ENCODE measurements around the gene CERS6.
"Not testable (repeated sequence)": the region's sequence is repeated elsewhere in the genome, so short reads cannot be mapped to it uniquely, and the experiment has no call there.

DNA sequence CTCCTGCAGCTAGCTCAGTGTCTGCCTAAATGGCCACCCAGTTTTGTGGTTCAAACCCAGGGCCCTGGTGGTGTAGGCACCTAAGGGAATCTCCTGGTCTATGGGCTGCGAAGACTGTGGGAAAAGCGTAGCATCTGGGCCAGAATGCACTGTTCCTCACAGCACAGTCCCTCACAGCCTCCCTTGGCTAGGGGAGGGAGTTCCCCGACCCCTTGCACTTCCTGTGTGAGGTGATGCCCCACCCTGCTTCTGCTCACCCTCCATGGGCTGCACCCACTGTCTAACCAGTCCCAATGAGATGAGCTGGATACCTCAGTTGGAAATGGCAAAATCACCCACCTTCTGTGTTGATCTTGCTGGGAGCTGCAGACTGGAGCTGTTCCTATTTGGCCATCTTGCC, 43.0 kb upstream of the CERS6 start:
- TF ChIP-seq, protein P1, sequence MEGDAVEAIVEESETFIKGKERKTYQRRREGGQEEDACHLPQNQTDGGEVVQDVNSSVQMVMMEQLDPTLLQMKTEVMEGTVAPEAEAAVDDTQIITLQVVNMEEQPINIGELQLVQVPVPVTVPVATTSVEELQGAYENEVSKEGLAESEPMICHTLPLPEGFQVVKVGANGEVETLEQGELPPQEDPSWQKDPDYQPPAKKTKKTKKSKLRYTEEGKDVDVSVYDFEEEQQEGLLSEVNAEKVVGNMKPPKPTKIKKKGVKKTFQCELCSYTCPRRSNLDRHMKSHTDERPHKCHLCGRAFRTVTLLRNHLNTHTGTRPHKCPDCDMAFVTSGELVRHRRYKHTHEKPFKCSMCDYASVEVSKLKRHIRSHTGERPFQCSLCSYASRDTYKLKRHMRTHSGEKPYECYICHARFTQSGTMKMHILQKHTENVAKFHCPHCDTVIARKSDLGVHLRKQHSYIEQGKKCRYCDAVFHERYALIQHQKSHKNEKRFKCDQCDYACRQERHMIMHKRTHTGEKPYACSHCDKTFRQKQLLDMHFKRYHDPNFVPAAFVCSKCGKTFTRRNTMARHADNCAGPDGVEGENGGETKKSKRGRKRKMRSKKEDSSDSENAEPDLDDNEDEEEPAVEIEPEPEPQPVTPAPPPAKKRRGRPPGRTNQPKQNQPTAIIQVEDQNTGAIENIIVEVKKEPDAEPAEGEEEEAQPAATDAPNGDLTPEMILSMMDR (IDR thresholded peaks at IDR 0.05), result not testable (repeated sequence)
- not testable (repeated sequence) for TF ChIP-seq POLR2AphosphoS5 (IDR thresholded peaks at IDR 0.05; ENCODE audit: low read depth, low read length); SIN3A (IDR thresholded peaks at IDR 0.05; ENCODE audit: borderline replicate concordance, insufficient read depth, low read depth, low read length); TCF7L2 (IDR thresholded peaks at IDR 0.05; ENCODE audit: low read depth, low read length)
- TF ChIP-seq, protein P2, sequence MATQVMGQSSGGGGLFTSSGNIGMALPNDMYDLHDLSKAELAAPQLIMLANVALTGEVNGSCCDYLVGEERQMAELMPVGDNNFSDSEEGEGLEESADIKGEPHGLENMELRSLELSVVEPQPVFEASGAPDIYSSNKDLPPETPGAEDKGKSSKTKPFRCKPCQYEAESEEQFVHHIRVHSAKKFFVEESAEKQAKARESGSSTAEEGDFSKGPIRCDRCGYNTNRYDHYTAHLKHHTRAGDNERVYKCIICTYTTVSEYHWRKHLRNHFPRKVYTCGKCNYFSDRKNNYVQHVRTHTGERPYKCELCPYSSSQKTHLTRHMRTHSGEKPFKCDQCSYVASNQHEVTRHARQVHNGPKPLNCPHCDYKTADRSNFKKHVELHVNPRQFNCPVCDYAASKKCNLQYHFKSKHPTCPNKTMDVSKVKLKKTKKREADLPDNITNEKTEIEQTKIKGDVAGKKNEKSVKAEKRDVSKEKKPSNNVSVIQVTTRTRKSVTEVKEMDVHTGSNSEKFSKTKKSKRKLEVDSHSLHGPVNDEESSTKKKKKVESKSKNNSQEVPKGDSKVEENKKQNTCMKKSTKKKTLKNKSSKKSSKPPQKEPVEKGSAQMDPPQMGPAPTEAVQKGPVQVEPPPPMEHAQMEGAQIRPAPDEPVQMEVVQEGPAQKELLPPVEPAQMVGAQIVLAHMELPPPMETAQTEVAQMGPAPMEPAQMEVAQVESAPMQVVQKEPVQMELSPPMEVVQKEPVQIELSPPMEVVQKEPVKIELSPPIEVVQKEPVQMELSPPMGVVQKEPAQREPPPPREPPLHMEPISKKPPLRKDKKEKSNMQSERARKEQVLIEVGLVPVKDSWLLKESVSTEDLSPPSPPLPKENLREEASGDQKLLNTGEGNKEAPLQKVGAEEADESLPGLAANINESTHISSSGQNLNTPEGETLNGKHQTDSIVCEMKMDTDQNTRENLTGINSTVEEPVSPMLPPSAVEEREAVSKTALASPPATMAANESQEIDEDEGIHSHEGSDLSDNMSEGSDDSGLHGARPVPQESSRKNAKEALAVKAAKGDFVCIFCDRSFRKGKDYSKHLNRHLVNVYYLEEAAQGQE (IDR thresholded peaks at IDR 0.05; ENCODE audit: insufficient read depth in 1 of 2, low read depth in 2 of 2, low read length in 1 of 2), result not testable (repeated sequence)
